CD4-positive, alpha-beta T cell treated with Interleukin-21 for 1 hour (primary cell): Measurements from ENCODE around the gene SERPINE1.
"Not testable (repeated sequence)": the region's sequence is repeated elsewhere in the genome, so short reads cannot be mapped to it uniquely, and the experiment has no call there.

Source experiments
- DNase-seq: peaks from one replicate; pipeline ENCODE4 v3.0.0-alpha.2; 2020

SERPINE1 gene

DNA sequence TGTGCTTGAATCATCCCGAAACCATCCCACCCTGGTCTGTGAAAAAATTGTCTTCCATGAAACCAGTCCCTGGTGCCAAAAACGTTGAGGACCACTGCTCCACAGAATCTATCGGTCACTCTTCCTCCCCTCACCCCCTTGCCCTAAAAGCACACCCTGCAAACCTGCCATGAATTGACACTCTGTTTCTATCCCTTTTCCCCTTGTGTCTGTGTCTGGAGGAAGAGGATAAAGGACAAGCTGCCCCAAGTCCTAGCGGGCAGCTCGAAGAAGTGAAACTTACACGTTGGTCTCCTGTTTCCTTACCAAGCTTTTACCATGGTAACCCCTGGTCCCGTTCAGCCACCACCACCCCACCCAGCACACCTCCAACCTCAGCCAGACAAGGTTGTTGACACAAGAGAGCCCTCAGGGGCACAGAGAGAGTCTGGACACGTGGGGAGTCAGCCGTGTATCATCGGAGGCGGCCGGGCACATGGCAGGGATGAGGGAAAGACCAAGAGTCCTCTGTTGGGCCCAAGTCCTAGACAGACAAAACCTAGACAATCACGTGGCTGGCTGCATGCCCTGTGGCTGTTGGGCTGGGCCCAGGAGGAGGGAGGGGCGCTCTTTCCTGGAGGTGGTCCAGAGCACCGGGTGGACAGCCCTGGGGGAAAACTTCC, 784 bp upstream of the SERPINE1 start:
- DNase-seq = no peak

DNA sequence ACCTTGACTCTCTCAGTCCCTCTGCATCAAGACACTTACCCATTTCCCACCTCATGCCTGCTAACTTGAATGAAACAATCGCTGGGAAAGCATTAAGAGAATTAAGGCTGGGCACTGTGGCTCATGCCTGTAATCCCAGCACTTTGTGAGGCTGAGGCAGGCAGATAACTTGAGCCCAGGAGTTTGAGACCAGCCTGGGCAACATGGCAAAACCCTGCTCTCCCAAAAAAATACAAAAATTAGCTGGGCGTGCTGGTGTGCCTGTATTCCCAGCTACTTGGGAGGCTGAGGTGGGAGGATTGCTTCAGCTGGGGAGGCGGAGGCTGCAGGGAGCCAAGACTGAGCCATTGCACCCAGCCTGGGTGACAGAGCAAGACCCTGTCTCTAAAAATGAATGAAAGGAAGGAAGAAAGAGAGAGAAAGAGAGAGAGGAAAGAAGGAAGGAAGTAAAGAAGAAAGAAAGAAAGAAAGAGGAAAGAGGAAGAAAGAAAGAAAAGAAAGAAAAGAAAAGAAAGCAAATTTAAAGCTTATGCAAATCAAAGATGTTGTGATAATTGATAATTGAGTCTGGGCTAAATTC, 646 bp downstream of the SERPINE1 start:
- DNase-seq = no peak

DNA sequence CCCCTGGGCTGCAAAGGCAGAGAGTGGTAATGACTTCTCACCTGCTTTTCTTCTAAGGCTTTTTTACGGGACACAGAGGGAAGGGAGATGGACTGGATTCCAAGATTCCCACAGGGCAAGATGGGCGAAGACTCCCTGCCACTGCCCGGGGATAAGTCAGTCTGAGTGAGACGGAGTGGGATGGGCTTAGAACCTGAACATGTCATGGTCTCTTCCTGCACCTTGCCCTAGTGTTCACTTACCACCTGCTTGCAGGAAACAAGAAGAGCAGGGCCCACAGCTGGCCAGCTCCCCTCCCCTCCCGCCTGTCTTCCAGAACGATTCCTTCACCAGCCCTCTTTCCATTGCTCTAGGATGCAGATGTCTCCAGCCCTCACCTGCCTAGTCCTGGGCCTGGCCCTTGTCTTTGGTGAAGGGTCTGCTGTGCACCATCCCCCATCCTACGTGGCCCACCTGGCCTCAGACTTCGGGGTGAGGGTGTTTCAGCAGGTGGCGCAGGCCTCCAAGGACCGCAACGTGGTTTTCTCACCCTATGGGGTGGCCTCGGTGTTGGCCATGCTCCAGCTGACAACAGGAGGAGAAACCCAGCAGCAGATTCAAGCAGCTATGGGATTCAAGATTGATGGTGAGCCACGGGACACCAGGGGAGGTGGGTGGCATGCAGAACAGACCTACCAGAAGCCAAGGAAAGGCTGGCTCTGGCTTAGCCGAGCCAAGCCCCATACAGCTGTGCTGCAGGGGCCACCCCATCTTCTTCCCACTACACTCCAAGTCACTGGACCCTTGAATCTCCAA, 1.3 kb downstream of the SERPINE1 start:
- DNase-seq = no peak

DNA sequence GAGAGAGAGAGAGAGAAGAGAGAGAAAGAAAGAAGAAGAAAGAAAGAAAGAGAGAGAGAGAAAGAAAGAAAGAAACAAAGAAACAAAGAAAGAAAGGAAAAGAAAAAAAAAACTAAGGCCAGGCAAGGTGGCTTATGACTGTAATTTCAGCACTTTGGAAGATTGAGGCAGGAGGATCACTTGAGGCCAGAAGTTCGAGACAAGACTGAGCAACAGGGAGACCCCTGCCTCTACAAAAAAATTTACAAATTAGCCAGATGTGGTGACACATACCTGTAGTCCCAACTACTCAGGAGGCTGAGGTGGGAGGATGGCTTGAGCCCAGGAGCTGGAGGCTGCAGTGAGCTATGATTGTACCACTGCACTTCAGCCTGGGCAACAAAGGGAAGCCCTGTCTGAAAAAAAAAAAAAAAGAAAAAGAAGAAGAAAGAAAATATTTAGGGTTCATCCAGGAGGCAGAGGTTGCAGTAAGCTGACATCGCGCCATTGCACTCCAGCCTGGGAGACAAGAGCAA, 2.8 kb downstream of the SERPINE1 start:
- no peak for DNase-seq

DNA sequence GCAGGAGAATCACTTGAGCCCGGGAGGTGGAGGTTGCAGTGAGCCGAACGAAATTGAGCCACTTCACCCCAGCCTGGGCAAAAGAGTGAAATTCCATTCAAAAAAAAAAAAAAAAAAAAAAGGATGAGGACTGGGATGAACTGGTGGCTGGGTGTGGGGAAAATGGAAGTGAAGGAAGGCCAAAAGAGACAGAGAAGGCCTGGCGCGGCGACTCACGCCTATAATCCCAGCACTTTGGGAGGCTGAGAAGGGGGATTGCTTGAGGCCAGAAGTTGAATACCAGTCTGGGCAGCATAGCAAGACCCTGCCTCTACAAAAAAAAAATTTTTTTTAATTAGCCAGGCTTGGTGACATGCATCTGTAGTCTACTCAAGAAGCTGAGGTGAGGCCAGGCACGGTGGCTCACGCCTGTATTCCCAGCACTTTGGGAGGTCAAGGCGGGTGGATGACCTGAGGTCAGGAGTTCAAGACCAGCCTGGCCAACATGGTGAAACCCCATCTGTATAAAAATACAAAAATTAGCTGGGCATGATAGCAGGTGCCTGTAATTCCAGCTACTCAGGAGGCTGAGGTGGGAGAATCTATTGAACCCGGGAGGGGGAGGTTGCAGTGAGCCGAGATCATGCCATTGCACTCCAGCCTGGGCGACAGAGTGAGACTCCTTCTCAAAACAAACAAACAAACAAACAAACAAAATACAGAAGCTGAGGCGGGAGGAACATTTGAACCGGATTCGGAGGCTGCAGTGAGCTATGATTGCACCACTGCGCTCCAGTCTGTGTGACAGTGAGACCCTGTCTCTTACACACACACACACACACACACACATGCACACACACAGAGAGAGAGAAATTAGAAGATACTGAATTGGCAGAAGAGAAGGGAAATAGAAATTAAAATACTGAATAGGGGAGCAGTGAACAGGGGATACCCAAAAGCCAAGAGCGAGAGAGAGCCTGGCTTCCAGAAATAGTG, 6.0 kb downstream of the SERPINE1 start:
- DNase-seq = not testable (repeated sequence)

DNA sequence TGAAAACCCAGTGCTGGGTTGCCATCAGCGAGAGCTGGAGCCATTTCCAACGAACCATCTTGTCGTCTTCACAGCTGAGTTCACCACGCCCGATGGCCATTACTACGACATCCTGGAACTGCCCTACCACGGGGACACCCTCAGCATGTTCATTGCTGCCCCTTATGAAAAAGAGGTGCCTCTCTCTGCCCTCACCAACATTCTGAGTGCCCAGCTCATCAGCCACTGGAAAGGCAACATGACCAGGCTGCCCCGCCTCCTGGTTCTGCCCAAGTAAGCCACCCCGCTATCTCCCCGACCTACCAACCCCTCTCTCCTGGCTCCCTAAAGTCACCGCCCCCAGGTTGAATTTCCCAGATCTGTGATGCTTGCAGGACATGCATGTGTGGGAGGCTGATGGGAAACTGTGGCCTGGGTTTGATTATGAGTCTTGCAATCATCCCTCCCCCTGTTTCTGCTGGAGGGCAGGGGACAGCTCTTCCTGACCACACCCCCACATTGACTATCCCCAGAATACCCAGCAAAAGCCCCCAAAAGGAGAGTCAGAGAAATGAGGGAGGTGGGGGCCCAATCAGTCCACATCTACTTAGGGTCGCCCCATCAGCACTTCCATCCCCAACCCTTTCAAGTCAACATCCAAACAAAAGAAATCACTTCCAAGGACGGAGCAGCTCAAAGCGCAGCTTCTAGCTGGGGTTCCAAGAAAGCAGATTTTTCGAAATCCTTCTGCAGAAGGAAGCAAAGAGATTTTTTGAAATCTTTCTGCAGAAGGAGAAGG, 6.9 kb downstream of the SERPINE1 start:
- DNase-seq = no peak

DNA sequence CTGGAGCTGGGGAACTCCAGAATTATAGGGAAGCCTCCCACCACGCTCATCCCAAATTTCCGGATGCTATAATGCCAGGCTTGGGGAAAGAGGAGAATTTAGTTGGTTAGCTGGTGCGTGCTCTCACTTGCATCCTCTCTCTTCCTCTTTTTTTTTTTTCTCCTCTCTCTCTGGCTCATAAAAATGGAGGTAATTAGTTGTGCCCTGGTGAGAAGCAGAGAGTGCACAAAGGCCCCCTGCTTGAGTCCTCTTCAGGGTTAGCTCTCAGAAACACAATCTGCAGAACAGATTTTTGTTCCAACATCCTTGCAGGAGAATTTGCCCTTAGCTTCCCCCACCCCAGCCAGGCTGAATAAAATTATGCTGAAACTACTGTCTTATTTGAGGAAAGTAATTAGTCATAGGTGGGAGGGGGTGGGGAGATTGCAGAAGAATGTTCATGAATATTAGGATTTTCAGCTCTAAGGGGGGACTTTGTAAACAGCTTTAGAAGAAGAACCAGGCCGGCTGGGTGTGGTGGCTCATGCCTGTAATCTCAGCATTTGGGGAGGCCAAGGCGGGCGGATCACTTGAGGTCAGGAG, 7.6 kb downstream of the SERPINE1 start:
- DNase-seq = no peak

DNA sequence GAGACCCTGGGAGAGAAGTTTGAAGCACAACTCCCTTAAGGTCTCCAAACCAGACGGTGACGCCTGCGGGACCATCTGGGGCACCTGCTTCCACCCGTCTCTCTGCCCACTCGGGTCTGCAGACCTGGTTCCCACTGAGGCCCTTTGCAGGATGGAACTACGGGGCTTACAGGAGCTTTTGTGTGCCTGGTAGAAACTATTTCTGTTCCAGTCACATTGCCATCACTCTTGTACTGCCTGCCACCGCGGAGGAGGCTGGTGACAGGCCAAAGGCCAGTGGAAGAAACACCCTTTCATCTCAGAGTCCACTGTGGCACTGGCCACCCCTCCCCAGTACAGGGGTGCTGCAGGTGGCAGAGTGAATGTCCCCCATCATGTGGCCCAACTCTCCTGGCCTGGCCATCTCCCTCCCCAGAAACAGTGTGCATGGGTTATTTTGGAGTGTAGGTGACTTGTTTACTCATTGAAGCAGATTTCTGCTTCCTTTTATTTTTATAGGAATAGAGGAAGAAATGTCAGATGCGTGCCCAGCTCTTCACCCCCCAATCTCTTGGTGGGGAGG, 10.8 kb downstream of the SERPINE1 start:
- no peak for DNase-seq

DNA sequence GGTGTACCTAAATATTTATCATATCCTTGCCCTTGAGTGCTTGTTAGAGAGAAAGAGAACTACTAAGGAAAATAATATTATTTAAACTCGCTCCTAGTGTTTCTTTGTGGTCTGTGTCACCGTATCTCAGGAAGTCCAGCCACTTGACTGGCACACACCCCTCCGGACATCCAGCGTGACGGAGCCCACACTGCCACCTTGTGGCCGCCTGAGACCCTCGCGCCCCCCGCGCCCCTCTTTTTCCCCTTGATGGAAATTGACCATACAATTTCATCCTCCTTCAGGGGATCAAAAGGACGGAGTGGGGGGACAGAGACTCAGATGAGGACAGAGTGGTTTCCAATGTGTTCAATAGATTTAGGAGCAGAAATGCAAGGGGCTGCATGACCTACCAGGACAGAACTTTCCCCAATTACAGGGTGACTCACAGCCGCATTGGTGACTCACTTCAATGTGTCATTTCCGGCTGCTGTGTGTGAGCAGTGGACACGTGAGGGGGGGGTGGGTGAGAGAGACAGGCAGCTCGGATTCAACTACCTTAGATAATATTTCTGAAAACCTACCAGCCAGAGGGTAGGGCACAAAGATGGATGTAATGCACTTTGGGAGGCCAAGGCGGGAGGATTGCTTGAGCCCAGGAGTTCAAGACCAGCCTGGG, 11.4 kb downstream of the SERPINE1 start:
- peak; percentile 81 for DNase-seq

DNA sequence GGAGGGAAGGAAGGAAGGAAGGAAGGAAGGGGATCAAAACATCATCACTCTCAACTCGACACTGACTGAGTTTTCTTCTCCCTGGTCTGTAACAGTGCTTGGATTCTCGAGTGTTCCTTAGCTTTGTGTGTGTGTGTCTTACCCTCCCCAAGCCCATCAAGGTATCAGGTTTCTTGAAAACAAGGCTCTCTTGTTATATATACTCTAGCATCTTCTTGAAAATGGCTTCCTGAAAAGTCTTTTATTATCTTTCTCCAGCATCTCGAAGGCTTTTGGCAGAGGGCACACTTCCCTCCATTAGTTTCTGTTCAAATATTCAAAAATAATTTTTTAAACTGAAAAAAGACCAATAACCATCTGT, 13.4 kb downstream of the SERPINE1 start:
- no peak for DNase-seq

DNA sequence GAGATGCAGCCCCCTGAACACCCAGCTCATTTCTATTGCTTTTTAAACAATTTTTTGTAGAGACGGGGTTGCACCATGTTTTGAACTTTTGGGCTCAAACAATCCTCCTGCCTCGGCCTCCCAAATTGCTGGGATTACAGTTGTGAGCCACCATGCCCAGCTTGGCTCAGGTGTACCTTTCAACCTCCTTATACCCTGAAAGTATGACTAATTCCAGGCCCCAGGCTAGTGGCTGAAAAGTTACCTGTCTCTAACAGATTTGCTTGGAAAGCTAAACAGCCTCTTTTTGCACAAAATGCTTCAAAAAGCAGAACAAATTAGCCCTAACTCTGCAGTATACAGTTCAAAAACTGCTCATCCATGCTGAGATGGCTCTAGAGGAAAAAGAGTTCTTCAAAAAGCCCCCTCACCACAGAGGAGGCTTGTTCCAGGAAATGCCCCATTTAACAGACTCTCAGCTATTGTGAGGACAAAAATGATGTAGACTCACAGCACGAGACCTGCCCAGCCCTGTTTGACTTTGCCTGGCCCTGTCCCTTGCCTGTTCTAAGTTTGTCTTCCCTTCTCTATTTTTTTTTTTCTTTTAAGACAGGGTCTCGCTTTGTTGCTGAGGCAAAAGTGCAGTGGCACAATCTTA, 14.0 kb downstream of the SERPINE1 start:
- DNase-seq = no peak

DNA sequence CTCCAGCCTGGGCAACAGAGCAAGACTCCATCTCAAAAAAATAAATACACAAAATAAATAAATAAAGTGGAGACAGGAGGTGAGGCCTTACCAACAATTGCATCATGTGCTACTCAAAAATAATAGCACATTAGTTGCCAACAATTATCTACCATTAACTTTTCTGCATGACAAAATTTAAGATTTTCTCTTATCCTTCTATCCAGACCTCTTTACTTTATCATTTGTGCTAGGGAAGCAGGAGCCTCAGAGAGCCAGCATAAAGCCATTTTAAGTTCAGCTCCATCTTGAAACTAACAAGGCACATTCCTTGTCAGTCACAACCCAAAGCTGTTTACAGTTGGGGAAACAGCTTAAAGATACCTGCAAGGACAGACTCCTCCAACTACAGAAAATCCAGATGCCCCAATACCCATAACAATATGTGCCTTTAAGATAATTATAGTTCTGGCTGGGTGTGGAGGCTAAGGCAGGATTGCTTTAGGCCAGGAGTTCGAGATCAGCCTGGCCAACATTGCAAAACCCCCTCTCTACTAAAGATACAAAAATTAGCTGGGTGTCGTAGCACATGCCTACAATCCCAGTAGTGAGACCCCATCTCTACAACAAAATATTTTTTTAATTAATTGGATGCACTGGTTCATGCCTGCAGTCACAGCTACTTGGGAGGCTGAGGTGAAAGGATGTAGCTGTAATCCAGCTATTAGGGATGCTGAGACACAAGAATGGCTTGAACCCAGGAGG, 25.2 kb downstream of the SERPINE1 start:
- no peak for DNase-seq

DNA sequence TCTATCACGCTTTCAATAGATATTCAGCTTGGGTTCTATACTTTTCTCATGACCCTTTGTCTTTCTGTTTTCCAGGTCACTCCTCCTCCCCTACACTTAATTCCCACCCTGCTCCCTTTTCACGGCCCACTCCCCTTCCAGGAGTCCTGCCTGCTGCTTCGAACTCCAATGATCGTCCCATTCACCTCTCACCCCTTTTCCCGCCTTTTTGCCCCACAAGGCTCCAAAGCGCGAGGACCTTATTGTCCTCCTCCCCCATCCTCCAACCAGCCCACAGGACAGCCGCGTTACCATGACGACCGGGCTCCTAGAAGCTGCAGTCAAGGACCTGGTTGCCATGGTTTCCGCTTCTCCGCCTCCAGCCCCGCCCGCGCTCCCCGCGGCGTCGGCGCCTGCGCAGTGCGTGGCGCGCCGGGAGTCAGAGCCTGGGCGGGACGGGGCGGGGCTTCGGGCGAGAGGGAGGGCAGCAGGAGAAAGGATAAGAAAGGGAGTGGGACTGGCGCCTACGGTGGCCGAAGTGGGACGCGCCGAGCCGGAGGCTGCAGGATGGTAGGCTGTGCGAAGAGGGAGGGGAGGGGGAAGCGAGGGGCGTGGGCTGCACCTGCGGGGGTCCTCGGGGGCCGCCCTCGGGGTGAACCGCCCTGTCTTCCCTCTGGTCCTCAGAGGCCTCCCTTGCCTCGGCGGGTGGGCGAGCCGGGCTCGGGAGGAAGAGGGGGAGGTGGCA, 27.2 kb downstream of the SERPINE1 start, which contains the start of gene AP1S1:
Gene AP1S1 (plus strand): TSS at position 508 of the 724 bp plus-strand sequence. CDS start 39 bp downstream, at position 547.
- DNase-seq = peak; percentile 96

DNA sequence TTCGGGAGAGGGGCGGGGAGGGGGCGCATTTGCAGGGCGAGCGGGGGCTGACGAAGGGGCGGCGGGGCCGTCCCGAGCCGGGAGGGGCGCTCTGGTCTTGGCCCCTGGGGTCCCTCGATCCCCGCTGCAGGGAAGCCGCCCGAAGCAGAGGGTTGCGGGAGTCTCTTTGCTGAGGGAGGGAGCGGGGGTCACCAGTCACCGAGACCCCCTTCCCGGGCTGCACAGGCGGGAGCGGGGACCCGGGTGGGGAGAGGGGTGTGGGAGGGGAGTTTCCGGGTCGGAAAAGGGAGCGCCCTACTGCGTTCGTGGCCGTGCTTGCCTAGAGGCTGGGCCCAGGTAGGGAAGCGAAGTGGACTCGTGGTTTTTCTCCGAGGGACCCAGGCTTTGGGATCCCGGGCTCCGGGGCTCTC, 27.8 kb downstream of the SERPINE1 start:
- no peak for DNase-seq

DNA sequence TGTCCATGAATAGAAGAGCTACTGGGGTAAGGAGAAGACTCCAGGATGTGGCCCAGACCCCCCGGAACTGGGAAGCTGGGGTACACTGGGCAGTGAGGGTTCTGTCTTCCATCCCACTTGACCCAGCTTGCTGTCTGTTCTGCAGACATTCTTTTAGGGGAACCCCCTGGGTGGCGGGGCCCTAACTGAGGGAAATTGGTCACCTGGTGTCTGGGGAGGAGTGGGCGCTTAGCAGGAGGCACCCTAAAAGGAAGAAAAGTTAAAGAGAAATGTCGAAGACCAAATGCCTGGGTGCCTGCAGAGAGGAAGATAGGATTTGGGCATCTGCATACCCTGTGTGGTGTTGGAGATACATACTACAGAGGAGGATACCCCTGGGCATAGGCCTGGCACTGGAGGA, 28.4 kb downstream of the SERPINE1 start:
- no peak for DNase-seq

DNA sequence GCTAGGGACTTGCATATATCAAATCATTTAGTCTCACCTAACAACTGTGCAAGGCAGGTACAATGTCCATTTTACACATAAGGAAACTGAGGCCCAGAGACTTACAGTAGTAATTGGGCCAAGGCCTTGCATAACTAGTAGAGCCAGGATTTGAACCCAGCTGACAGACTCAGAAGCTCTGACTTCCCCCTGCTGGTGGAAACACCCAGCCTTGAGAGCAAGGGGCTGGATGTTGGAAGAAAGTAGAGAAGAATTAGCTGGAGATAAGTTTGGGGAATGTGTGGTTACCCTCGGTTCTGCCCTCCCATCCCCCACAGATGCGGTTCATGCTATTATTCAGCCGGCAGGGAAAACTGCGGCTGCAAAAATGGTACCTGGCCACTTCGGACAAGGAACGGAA, 29.4 kb downstream of the SERPINE1 start:
- DNase-seq = no peak

DNA sequence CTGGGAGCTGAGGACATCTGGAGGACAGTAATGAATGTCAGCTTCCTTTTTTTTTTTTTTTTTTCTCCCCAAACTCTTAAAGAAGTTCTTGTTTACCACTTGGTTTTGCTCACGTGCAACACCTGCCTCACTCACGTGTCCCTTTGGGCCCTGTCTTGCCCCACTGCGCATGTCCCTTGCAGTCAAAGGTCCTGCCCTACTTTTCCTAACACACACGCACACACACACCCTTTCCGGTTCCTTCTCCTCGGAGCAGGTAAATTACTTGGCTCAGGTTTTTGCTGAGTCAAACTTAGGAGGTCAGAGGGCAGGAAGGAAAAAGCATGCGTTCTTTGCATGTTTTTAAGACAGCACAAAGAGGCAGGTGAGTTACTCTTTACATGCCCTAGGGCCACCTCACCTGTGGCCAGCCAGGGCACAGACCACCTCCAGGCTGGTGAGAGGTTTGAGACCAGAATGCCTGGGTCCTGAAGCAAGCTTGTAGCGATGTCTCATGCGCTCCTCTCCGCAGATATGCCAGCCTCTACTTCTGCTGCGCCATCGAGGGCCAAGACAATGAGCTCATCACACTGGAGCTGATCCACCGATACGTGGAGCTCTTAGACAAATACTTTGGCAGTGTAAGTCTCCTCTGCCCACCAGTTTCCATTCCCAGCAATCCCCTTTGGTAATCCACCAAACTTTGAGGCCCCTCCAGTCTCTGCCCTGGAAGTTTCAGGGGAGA, 30.1 kb downstream of the SERPINE1 start:
- DNase-seq = no peak
